Measurements from ENCODE around the gene ATG16L1.

DNA sequence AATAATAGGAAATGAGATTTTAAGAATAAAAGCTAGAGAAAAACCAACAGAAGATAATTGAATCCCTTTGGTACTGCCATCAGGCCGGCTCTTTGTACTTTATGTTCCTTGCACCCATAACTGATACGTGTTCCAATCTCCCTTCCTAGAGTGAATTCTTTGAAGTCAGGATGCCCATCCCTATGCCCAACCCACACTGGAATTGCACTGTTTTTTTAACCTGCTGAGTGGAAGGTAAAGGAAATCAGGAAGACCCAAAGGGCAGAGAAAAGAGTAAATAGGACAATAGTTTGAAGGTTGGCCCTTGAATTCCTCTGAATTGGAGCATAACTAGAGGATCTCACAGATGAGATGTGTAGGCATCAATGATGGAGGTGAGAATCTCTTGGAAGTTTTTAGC is 4.4 kb upstream of the ATG16L1 start:
- TF ChIP-seq POLR2A (IDR thresholded peaks at IDR 0.05) (no peak), EP300 (IDR thresholded peaks at IDR 0.05) (no peak), POLR2AphosphoS5 (IDR thresholded peaks at IDR 0.05) (no peak)
- TF ChIP-seq, protein P1, sequence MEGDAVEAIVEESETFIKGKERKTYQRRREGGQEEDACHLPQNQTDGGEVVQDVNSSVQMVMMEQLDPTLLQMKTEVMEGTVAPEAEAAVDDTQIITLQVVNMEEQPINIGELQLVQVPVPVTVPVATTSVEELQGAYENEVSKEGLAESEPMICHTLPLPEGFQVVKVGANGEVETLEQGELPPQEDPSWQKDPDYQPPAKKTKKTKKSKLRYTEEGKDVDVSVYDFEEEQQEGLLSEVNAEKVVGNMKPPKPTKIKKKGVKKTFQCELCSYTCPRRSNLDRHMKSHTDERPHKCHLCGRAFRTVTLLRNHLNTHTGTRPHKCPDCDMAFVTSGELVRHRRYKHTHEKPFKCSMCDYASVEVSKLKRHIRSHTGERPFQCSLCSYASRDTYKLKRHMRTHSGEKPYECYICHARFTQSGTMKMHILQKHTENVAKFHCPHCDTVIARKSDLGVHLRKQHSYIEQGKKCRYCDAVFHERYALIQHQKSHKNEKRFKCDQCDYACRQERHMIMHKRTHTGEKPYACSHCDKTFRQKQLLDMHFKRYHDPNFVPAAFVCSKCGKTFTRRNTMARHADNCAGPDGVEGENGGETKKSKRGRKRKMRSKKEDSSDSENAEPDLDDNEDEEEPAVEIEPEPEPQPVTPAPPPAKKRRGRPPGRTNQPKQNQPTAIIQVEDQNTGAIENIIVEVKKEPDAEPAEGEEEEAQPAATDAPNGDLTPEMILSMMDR (IDR thresholded peaks at IDR 0.05): no peak
